NCI-H510A (cell line): ENCODE results near the gene RUFY3.
"Not testable (repeated sequence)": the region's sequence is repeated elsewhere in the genome, so short reads cannot be mapped to it uniquely, and the experiment has no call there.

Experiments
- DNase-seq: peaks from one replicate; lab custom pipeline; 2025; lab: John Stamatoyannopoulos, UW

Gene RUFY3

DNA sequence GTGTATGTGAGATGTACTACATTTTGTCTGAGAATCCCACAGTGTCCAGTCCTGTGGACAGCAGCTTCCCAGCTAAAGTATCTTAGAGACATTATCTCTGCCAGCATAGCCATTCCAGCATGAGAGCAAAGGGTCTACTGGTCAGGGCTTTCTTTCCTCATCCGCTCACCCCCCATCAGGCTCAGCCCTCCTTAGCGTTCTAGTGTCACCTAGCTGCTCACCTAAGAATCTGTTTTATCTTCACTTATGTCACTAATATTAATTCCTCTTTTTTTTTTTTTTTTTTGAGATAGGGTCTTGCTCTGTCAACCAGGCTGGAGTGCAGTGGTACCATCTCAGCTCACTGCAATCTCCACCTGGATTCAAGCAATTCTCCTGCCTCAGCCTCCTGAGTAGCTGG is 15.6 kb downstream of the RUFY3 start:
- no peak for DNase-seq

DNA sequence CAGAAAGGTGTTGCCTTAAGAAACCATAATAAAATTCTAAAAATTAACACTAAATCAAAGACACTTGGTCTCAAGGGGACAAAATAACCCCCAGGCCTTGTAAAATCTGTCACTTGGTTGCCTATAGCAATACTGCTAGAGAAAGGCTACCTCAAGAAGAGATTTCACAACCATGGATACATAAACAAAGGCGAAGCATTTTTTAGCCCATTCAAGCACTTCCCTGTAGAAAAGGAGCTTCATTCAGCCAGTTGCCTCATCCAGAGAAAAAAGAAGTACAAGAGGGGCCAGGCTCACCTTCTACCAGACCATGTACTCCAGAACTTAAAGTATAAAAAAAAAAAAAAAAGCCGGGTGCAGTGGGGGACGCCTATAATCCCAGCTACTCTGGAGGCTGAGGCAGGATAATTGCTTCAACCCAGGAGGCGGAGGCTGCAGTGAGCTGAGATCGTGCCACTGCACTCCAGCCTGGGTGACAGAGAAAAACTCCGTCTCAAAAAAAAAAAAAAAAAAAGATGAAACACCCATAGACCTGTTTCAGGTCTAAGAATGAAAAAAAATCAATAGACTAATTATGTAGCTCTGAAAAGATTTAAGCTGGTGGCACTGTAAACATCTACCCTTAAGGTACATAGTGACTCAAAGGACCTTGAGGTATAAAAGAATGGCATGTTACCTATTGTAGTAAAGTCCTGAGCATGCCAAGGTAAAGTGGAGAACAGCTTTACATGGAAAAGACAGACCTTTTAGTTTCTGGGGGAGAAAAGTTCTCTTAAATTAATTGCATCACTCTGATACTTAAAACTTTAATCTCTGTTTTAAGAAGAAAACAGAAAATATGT is 18.0 kb downstream of the RUFY3 start:
- DNase-seq, result no peak

DNA sequence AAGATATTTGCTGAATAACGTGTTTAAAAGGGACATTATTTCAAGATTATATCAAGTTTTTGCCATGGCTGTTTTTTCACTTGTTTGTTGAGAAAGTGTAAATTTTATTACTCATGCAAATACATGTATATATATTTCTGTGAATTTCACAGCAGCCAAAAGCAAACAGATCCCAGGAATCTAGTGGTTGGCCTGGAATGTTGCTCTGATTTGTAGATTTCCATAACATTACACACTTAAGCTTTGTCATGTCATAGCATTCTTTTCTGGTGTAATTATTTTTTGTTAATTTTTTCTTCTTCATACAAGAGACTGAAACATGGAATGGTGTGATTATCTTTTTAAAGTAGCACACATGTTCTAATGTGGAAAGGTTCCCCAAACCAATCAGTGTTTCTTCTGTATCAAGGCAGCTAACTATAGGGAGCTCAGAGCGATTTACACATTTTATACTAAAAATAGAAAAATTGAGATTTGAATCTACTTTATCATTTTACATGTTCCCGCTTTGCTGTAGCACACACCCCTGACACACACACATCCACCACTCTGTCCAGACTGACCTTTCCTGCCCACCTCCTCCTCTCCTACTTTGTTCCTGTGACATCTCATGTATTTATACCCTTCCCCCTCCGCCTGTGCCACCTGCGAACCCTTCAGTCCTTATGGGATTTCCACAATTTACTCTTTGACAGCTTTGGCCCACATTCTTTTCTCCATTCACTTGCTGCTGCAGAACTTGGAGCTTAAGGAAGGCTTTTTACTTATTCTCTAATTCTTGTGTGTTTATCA is 20.3 kb downstream of the RUFY3 start:
- no peak for DNase-seq

- no peak for DNase-seq
Observed at GRCh38 chr4:70743731-70744130, 22.0 kb downstream of the RUFY3 start.

- DNase-seq, result no peak
Observed at GRCh38 chr4:70746179-70746839, 24.5 kb downstream of the RUFY3 start.

DNA sequence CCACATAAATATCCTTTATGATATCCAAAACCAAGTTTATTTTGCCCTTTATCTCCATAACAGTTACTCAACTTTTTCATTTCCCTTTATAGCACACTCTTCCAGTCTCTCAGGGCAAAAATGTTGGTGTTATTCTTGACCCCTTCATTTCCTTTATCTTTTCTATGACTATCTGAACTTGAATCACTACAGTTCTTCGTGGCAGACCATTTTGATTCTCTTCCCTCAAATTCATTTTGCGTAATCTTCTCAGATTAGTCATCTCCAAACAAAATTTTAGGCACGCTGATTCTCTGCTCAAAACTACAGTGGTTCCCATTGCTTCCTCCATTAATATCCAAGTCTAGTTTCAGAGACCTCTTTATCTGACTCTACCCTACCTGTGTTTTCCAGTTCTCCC is 26.1 kb downstream of the RUFY3 start:
- DNase-seq, result no peak

GRCh38 chr4:70749313-70749712 is 27.5 kb downstream of the RUFY3 start:
- no peak for DNase-seq

GRCh38 chr4:70752236-70752635 is 30.5 kb downstream of the RUFY3 start:
- no peak for DNase-seq

DNA sequence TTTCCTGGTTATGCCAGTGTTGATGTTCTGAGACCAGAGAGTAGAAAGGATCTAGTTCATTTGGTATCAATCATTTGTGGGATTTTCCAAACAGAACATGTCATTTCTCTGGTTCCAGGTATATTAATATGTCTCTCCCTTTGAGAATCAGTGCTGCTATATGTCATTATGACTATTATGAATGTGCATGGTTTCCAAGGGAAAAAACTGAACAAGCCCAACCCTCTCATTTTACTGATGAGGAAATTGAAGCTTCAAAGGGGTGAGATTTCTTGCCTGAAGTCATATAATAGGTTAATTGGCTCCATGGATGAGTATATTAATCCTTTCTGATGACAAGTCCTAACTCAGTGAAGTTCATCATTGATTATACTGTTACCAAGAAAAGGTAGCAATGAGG is 31.9 kb downstream of the RUFY3 start:
- DNase-seq, result no peak

DNA sequence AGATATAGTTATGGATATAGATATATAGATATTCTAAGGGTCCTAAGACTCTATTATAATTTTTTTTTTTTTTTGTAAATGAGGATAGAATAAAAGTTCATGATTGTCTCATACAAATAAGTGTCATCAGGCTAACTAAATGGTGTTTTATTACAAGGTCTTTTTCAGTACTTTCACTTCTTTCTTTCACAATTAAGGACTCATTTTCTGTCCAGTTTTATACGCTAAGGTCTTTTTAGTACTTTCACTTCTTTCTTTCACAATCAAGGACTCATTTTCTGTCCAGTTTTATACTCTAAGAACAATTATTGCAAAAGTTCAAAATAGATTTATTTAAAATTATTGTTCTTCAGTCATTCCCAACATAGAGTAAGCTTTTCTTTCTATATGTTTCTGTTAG is 32.7 kb downstream of the RUFY3 start:
- no peak for DNase-seq

GRCh38 chr4:70754990-70755688 is 33.4 kb downstream of the RUFY3 start:
- no peak for DNase-seq

DNA sequence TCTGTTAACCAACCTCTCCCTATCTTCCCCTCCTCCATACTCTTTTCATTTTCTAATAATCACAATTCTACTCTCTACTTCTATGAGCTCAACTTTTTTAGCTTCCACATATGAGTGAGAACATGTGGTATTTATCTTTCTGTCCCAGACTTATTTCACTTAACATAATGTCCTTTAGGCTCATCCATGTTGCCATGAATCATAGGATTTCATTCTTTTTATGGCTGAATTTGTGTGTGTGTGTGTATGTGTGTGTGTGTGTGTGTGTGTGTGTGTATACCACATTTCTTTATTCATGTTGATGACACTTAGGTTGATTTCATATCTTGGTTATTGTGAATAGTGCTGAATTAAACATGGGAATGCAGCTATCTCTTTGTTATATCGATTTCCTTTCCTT is 37.4 kb downstream of the RUFY3 start:
- no peak for DNase-seq

DNA sequence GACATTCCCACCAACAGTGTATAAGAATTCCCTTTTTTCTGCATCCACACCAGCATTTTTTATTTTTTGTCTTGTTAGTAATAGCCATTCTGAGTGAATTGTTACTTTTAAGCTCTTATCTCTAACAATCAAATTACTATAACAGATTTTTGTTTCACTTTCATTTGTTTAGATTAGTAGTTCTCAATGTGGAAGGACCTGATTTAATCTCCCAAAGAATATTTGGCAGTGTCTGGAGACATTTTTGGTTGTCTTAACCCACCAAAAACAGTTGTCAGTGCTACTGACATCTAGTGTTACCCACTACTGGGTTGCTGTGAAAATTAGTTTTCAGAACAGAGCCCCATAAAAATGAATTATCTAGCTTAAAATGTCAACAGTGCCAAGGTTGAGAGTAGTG is 37.9 kb downstream of the RUFY3 start:
- no peak for DNase-seq

GRCh38 chr4:70760662-70761061 is 38.9 kb downstream of the RUFY3 start:
- no peak for DNase-seq

DNA sequence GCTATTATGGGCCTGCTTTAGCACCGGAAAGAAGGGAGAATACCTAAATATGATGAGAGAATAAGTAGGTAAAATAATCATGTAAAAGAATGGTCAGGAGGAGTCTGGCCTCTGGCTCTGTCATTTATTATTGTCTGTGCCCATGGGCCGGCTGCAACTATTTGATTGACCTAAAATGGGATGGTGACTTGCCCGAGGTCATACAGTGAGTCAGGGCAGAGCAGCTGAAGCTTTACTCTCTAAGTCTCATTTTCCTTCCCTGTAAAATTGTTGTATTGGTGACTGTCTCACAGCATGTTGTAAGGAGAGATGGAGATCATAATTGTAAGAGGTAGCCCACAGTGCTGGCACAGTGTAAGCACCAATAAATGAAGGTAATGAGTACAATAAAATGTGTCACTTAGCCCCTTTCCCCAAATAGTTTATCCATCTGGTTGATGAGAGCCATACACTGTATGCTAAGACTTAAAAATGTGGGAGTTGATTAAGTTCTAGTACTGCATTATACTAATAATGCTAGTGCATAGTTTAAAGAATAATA is 39.6 kb downstream of the RUFY3 start:
- DNase-seq, result no peak

DNA sequence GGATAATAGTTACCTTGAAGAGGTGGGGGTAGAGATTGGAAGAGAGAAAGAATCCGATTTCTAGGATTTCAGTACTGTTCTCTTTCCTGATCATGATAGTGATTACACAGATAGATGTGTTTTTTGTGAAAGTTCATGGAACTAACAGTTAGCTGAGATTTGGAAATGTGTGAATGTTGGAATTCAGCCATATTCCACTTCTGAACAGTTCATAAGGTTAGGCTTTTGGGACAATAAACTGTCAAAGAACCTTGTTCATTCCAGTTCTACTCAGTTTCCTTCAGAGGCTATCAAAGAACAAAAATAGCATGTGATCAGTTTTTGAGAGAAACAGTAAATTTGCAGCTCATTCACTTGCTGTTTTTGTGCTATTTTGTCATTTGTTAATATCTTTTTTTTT is 43.6 kb downstream of the RUFY3 start:
- no peak for DNase-seq

GRCh38 chr4:70768301-70768948 is 46.7 kb downstream of the RUFY3 start:
- DNase-seq, result no peak

- DNase-seq, result not testable (repeated sequence)
Observed at GRCh38 chr4:70769396-70769795, 47.6 kb downstream of the RUFY3 start.

- DNase-seq, result no peak
Observed at GRCh38 chr4:70772929-70773555, 51.3 kb downstream of the RUFY3 start.

- DNase-seq, result peak; percentile 6
Observed at GRCh38 chr4:70778888-70779422, 57.2 kb downstream of the RUFY3 start.

GRCh38 chr4:70783096-70783495 is 61.3 kb downstream of the RUFY3 start:
- no peak for DNase-seq
